GM12874 (cell line): Measurements from ENCODE around the gene NRCAM.

ENCODE experiments used
- TF ChIP-seq, protein P1 (sequence below): IDR thresholded peaks from 2 replicates; pipeline ENCODE4 v1.5.1; 2011; ENCODE audit warnings: low read depth, mild to moderate bottlenecking, control low read depth, low read length, moderate library complexity; ENCODE audit not compliant: insufficient read depth

The NRCAM gene

DNA sequence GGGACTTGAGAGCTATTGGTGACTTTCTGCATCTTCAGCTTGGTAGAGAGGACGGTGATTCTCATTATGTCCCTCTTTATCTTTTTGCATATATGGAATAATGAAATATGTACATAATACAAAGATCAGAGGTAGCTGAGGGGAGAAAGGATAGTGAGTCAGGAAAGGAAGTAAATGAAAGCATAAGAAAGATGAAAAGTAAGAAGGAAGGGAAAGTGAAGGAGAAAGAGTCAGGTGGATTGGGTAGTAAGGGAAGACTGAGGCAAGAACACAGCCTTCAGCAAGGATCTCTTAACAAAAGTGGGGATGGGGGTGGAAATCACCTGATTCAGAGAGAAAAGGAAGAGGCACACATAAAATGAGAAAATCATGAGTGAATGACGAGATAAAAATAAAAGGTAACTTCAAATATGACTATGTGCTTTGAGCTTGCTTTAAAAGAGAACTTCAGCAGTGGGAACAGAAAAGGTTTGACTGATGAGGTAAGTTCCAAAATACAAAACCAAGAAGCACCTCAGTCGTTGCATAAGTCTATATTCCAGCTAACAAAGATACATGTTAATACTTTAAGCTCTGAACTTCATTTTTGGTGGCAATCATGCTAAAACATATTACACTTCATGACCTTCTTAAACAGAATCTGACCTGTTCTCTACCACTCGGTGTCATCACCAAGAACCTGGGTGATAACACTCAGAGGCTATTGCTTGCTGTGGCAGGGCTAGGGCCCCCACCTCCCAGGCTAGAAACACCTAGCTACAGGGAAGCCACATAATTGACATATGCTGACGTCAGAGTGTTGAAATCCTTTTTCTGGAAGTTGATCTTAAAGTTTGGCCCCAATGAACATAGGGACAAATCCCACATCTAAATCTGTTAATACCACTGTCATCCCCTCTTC, 32.9 kb downstream of the NRCAM start:
- TF ChIP-seq, protein P1, sequence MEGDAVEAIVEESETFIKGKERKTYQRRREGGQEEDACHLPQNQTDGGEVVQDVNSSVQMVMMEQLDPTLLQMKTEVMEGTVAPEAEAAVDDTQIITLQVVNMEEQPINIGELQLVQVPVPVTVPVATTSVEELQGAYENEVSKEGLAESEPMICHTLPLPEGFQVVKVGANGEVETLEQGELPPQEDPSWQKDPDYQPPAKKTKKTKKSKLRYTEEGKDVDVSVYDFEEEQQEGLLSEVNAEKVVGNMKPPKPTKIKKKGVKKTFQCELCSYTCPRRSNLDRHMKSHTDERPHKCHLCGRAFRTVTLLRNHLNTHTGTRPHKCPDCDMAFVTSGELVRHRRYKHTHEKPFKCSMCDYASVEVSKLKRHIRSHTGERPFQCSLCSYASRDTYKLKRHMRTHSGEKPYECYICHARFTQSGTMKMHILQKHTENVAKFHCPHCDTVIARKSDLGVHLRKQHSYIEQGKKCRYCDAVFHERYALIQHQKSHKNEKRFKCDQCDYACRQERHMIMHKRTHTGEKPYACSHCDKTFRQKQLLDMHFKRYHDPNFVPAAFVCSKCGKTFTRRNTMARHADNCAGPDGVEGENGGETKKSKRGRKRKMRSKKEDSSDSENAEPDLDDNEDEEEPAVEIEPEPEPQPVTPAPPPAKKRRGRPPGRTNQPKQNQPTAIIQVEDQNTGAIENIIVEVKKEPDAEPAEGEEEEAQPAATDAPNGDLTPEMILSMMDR: no peak

DNA sequence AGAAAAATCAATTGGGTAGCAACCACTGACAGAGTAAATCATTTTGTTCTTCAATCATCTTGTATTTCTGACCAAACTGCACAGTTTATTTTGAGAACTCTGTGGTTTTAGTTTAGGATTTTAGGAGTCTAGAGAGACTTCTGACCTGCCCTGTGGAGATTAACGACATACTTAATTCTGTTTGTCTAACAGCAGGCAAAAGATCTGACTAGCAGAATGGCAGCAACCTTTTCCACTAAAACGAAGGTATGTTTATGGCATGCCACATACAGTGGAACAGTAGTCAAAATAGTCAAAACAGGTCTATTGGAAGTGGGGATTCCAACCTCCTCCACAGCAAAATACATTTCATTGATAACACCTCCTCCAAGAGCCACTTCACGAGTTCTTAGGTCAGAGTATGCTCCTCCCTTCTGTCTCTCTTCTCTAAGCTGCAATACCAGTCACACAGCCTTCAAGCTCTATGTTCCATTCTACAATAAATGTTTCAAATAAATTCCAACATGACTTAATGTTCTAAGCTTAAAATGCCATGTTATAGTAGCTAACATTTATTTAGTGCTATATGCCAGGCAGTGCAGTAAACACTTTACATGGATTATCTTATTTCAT, 34.4 kb downstream of the NRCAM start:
- TF ChIP-seq, protein P1: no peak

DNA sequence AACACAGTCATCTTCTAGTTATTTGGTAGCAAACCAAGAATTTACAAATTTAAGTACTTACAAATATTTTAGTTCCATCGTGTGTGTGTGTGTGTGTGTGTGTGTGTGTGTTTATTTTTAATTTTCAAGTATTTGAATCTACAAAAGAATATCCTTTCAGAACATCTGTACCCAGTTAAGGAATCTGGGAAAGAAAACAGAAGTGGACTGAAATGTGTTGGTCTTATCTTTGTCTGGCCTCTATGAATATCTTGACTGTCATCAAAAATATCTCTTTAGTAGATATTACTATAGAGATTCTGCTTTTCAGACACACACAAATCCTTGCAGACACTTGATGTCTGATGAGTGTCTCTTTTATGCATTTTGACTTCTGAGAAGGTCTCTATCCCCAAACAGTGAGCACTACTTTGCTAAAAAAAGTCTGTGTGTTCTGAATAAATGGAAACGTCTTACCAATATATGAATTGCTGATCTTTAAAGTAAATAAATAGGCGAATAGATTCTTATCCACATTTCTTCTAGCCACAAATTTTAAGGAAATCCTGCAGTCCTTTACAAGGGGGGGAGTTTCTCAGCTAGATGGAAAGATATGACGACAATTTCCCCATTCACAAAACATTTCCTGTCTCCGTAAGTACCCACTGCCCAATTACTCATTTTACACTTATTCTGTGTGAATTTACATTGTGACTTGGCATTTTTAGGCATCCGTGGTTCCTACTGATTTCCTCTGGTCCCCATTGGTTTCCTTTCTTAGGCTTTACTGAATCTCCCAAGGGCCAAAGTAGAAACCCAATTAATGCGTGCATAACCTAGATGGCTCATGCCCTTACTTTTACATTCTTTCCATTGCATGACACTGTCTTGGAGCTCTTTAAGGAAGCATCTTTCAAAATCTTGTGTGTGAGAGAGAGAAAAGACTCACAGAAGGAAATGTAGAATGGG, 36.0 kb downstream of the NRCAM start:
- TF ChIP-seq, protein P1: no peak

DNA sequence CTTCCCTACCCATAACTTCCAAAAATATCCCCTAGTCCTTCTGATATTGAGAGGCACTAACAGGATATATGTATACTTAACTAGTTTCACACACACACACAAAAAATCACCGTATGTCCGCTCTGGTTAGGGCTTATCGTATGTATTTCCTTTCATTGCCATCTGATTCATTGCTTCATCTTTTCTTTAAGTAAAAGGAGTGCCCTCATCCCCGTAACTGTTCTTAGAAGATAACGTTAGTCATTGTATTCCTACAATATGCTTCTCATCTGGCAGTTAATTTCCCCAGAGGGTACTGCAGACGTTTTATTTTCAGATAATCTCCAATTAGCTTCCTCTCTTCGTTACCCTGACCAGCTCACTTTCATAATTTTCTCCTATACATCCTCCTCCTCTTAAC, 37.3 kb downstream of the NRCAM start:
- TF ChIP-seq, protein P1: no peak

DNA sequence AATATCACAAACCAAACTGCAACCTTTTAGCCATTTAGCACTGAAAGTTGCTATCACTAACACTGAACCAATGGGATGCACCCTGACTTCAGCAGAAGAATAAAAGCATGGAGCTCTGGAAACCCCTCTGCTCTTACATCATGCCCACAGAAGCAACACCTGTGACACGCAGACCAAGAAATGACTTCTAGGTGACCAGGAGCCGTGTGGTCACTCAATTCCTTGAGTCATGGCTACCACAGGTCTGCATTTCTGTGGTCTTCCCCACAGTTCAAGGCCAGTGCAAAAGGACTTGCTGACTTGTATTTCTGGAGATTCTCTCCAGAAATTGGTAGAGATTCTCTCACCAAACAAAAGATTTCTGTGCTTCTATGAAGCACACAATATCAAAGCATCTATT, 38.3 kb downstream of the NRCAM start:
- TF ChIP-seq, protein P1: no peak

DNA sequence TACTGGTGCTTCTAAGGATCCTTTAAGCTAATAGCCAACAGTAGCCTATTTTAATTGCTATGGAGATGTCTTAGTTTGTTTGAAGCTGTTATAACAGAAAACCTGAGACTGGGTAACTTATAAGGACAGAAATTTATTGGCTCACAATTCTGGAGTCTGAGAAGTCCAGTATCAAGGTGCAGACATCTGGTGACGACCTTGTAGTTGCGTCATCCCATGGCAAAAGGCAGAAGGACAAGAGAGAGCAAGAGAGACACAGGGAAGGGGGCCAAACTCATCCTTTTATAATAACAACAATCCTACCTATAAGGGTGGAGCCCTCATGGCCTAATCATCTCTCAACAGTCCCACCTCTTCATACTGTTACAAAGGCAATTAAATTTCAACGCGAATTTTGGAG, 39.1 kb downstream of the NRCAM start:
- TF ChIP-seq, protein P1: no peak
